Astrocyte (in vitro differentiated cells and primary cell): ENCODE data around the gene MAP4K4.

ENCODE experiments used
- CTCF ChIP-seq: IDR thresholded peaks from 2 replicates; pipeline ENCODE4 v1.5.1; 2011; ENCODE audit warnings: low read depth, mild to moderate bottlenecking, inconsistent platforms, low read length, moderate library complexity; ENCODE audit not compliant: insufficient read depth
- EZH2 ChIP-seq: IDR thresholded peaks from 2 replicates; pipeline ENCODE4 v1.6.1; 2012; ENCODE audit warnings: mild to moderate bottlenecking, low read length, inconsistent platforms; ENCODE audit not compliant: insufficient read depth

DNA sequence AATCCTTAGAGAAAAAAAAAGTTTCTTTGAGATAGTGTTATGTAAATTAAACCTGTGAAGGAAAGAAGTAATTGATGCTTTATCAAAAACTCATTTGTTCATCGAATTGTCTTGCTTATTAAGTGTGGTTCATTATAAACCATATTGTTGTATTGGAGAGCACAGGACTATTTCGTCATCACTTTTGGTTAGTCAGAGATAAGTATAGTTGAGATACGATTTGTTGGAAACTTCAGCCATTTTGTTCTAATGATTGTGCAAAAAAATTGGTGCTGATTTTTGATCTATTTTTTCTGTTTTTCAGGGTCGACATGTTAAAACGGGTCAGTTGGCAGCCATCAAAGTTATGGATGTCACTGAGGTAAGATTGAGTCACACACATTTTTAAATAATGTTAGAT, 92.9 kb downstream of the MAP4K4 start:
- TF ChIP-seq CTCF, result no peak
- no peak for TF ChIP-seq EZH2
